GM04504 (cell line): ENCODE measurements around the gene ADGRL1.
"Not testable (repeated sequence)": the region's sequence is repeated elsewhere in the genome, so short reads cannot be mapped to it uniquely, and the experiment has no call there.

ENCODE experiments used
- DNase-seq: peaks from one replicate; pipeline ENCODE4 v3.0.0-alpha.2; 2012; ENCODE audit warnings: low read depth

Gene ADGRL1

DNA sequence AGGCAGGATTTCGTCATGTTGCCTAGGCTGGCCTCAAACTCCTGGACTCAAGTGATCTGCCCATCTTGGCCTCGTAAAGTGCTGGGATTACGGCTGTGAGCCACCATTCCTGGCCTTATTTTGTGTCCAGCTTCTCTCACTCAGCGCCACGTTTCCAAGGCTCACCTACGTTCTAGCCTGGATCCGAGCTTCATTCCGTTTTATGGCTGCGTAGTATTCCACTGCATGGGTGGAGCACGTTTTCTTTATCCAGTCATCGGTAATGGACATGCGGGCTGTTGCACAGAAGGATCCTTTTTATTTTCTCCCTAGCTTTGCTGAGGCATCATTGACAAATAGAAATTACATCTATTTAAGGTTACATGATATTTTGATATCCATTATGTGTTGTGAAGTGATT, 16.6 kb downstream of the ADGRL1 start:
- no peak for DNase-seq

DNA sequence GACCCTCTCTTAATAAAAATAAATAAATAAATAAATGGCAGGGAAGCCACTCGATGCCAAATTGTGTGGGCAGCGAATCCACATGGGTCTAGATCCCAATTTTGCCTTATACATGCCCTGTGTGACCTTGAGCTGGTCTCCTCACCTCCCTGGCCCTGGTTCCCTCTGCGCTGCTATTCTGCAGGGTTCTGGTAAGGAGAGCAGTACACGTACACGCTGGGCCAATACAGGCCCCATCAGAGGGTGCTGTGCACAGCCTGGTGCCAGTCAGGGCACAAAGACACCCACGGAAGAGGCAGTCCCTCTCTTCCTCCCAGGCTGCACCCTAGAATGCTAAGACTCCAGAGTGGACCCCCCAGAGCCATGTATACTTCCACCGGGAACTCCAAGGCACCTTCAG, 17.9 kb downstream of the ADGRL1 start:
- DNase-seq: not testable (repeated sequence)

DNA sequence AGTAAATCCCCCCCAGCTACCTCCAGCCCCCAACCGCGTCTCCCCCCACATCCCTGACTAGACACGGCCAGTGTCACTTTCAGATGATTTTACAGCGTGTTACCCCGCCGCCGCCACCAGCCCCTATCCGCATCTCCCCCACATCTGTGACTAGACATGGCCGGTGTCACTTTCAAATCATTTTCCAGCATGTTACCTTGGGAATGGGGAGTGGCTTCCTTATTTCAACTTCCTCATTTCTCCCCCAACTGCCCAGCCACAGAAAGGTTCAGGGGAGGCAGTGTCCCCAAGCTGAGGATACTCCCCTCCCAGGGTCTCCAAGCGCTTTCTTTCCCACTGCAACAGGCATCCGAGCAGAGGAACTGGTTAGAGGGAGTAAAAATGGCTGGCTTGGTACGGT, 18.4 kb downstream of the ADGRL1 start:
- no peak for DNase-seq

DNA sequence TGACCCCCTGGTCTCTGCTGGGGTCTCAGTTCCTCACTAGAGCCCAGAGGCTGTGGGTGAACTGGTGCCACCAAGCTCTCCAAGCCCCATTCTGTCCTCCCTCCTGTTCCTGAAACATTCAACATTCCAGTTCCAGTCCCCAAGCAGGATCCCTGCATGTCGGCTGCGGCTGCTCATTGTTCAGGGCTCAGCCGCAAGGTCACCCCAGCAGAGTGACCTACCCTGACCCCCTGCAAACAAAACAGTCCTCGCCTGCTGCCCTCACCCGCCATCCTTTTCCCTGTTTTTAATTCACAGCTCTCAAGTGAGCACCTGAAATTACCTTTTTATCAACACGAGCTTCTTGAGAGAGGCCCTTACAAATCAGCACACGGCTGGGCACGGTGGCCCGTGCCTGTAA, 19.3 kb downstream of the ADGRL1 start:
- not testable (repeated sequence) for DNase-seq

DNA sequence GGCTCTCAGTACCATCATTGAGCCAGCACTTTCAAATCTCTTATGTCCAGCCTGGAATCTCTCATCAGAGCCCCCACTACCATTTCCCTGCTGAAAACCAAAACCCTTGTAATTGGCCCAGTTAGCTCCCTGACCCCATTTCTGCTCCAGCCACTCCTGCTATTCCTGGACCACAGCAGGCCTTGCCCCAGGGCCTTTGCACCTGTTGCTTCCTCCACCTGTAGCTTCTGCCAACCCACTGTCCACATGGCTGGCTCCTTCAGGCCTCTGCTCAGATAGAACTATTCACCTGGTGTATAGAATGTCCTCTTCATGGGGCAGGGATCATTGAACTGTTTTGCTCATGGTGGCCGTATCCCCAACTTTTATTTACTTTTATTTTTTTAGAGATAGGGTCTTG, 20.3 kb downstream of the ADGRL1 start:
- not testable (repeated sequence) for DNase-seq

DNA sequence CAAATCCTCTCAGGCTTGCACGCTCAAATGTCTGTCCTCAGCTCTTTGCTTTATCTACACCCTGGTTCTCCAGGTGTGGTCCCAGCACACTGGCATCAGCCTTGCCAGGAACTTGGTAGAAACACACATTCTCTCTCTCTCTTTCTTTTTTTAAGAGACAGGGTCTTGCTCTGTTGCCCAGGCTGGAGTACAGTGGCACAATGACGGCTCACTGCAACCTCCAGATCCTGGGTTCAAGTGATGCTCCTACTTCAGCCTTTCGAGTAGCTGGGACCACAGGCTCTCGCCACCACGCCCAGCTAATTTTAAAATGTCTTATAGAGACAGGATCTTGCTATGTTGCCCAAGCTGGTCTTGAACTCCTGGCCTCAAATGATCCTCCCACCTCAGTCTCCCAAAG, 20.8 kb downstream of the ADGRL1 start:
- no peak for DNase-seq

DNA sequence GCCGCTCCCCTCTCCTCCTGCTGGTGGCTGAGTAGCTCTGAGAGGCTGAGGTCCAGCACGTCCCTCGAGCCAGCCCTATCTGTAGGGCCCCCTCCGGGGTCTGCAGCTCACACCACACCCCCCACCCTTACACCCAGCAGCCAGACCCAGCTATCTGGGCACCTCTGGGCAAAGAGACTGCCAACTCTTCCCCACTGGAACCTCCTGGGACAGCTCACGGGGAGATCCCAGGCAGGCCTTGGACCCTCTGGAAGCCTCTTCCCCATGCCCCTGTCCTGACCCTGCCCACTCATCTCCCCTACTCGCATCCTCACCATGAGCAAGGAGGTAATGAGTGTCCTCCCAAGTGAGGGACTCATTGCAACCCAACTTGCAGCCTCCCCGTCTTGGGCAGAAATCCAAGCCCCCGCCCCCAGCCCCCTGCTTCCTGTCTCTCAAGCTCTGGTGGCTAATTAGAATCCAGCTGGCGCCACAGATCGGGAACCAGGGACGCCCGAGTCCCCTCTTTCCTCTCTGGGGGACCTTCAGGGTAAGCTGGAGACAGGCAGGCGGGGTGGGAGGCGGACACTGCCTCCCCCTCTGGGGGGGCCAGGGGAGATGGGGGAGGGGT, 22.1 kb downstream of the ADGRL1 start:
- no peak for DNase-seq

DNA sequence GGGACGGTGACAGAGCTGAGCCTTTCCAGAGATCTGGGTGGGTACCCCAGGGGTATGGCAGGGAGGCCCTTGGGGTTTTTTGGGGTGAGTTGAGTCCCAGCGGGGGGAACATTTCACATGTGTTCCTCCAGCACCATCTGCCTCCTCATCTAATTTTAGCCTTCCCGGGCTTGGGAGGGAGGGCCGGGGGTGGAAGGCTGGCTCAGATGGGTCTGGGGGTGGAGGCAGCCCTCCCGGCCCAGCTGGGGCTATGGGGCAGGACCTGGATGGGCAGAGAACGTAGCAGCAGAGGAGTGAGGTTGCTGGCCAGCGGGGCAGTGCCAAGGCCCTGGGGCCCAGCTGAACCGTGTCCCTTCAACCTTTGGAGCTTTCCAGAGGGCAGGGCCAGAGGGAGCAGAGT, 23.5 kb downstream of the ADGRL1 start:
- no peak for DNase-seq

DNA sequence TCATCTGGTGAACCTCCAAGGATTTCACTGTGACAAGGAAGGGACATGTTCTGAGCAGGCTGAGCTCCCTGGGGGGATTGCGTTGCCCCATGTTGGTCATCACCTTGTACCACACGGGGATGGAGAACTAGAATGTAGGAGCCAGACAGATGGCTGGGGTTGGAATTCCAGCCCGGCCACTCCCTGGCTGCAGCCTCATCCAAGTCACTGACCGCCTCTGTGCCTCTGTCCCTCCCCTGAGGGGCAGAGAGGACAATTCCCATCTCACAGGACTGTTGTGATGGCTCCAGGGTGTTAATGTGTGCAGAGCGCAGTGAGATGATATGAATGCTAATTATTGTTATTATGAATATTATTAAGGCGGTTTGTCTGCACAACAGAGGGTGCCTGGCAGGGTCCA, 24.1 kb downstream of the ADGRL1 start:
- DNase-seq: no peak

DNA sequence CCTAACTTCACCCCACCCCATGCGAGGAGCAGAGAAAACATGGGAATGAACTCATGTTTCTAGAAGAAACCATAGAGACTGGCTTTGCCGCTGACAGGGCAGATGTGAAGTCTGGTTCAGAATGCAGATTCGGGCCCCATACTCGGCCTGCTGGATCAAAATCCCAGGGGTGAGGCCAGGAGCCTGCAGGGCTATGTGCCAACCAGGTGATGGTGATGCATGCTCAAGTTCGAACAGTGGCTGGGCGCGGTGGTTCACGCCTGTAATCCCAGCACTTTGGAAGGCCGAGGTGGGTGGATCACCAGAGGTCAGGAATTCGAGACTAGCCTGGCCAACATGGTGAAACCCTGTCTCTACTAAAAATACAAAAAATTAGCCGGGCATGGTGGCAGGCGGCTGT, 24.8 kb downstream of the ADGRL1 start:
- DNase-seq: not testable (repeated sequence)

DNA sequence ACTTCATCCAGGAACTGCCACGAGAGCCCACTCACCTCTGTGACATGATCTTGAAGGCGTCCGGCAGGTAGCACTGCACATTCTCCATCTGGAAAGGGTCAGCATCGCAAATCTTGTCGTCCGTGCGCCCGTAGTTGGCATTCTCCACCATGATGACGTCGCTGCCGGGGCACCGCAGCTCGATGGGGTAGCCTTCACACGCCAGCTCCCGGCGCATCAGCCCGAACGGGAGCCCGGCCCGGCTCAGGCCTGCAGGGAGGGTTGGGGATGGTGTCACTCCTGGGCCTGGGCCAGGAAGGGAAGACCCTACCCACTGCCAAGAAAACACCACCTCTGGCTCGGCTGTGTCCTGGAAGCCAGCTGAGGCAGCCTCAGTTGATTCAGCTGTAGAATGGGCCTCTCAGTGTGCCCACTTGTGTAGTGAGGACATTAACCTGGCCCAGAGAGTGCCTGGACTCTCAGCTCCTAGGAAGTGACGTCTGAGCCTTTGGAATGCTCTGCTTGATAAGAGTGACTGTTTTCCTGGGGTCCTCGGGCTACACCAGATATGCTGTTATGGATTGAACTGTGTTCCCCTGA, 28.4 kb downstream of the ADGRL1 start:
- no peak for DNase-seq

DNA sequence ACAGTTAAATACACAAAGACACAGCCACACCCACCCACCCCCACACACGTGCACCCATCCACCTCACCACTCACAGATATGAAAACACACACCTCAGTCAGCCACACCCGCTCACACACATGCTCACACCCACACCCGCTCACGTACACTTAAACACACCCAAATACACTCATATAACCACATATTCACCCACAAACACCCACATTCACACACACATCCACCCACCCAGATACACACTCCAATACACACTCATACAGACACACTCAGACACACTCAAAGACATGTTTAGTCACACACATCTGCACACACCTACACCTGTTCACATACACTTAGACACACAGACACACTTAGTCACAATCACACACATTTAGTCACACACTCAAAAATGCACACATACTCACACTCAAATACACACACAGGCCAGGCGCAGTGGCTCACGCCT, 30.6 kb downstream of the ADGRL1 start:
- no peak for DNase-seq

DNA sequence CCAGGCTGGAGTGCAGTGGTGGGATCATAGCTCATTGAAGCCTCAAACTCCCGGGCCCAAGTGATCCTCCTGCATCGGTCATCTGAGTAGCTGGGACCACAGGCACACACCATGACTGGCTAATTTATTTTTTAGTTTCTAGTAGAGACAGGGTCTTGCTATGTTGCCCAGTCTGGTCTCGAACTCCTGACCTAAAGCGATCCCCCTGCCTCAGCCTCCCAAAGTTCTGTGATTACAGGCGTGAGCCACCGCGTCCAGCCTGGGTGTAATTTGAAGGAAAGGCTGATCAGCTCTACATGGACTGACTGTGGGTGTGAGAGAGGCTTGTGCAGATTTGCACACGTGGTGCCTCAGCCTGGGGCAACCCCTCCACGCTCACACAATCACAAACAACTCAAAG, 31.1 kb downstream of the ADGRL1 start:
- no peak for DNase-seq

DNA sequence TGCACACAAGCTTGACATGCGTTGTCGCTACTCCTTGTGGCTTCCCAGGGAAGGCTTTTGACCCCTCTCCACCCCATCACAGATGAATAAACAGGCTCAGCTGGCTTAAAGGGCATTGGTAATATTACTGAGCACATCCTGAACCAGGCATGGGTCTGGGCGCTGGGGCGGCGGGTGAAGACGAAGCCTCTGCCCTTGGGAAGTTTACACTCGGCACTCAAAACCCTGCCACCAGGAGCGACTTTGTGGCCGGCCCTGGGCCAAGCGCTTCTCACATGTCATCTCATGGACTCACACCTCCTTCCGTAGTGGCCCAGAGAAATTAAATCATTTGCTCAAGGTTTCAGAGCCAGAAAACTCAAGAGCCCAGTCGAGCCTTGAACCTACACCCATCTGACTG, 37.0 kb downstream of the ADGRL1 start:
- no peak for DNase-seq

DNA sequence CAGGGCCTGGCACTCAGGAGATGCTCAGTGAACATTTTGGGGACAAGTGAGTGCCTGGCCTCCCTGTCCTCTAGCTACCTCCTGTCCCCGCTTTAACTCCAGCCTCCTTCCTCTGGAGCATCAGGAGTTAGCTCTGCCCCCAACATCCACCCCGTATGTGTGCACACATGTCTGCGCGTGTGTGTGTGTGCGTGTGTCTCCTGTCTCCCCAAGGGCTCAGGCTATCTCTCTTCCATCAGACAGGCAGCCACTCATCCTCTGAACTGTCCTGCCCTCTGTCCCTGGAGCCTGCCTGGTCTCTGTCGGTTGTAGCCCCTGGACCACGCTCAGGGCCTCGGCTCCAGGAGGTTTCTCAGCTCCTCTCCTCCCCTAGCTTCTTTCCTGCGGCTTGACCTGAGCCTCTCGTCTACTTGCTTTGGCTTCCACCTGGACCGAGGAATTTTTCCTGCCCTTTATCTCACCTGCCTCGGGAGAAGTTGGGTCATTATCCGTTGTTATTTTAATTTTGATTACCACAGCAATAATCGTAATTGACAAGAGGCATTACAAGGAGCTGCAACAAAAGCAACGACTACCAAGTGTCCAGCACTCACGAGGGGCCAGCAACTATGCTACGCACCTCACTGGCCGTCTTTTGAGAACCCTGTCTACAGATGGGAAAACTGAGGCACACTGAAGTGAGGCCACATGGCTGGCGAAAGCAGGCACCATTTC, 37.6 kb downstream of the ADGRL1 start:
- no peak for DNase-seq

DNA sequence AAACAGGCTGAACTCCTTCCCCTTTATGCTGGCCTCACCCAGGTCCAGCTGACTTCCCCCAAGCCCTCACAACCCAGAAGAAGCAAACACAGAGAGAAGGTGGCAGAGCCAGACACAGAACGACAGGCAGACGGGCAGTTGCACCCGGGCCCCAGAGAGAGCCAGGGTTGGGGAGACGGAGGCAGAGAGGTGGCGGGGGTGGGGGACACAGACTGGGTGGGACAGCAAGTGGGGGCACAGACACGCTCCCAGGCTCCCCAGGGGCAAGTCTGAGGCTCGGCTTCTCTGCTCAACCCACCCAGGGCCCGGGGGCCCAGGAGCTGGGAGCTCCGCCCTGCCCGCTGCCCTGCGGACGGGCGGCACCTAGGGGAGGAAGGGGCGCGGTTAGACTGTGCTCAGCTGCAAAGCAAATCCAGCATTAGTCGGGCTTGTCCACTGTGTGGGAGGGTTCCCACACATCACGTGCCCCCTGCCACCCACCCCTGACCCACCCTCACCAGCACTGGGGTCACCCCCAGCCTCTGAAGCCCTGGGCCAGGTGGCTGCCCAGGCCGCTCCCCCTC, 38.3 kb downstream of the ADGRL1 start:
- DNase-seq: no peak

DNA sequence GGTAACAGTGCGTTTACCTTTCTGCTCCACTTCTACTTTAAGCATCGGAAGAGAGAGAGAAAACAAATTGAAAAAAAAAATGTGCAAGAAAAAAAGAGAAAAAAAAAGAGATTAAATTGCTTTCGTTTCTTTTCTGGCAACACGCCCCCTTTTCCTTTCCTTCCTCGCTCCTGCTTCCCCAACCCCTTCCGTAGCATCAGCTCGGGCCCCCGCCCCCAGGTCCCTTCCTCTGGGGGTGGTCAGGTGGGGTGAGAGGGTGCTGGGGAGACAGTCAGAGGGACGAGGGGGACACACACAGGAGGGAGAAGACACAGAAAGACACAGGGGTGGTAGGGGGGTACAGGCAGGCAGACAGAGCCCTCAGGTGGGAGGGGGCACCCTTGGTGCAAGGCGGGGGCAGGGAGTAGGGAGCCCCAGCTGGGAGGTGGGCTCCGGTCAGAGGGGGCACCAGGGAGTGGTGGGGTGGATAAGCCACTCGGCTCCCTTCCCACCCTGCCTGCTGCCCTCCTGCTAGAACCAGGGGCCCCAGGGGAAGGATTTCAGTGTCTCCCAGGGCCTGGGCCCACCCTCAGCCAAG, 38.9 kb downstream of the ADGRL1 start:
- no peak for DNase-seq

DNA sequence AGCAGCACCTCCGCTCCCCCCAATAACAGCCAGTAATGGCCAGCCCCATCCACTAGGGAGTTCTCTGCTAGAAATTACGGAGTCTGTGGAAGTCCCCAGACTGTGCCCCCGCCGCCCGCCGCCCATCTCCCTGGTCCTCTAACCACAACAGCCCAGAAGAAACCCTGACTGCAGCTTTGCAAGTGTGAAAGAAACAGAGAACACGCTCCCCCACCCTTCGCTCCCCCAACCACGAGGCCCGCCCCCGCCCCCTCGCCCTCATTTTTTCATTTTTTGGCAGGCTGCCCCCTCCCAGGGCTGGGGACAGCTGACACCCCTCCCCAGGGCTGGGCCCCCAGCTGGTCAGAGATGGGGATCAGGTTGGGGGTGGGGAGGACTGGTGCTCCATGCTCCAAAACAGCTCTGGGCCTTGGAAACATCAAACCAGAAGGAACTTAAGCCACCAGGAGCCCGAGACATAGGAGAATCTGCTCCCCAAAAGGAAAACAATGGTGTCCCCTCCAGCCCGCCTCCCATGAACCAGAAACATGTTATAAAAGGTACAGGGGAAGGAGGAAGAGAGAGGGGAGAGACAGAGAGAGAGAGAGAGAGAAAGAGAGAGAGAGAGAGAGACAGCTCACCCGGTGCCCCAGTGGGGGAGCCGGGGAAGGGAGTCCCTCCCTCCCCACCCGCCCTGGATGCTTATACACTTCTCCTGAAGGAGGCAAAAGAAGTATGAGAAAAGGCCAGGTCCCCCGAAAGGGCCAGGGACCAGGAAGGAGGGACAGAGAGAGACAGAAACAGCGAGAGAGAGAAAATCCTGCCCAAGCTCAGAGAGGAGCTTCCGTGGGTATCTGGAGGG, 39.8 kb downstream of the ADGRL1 start:
- no peak for DNase-seq

DNA sequence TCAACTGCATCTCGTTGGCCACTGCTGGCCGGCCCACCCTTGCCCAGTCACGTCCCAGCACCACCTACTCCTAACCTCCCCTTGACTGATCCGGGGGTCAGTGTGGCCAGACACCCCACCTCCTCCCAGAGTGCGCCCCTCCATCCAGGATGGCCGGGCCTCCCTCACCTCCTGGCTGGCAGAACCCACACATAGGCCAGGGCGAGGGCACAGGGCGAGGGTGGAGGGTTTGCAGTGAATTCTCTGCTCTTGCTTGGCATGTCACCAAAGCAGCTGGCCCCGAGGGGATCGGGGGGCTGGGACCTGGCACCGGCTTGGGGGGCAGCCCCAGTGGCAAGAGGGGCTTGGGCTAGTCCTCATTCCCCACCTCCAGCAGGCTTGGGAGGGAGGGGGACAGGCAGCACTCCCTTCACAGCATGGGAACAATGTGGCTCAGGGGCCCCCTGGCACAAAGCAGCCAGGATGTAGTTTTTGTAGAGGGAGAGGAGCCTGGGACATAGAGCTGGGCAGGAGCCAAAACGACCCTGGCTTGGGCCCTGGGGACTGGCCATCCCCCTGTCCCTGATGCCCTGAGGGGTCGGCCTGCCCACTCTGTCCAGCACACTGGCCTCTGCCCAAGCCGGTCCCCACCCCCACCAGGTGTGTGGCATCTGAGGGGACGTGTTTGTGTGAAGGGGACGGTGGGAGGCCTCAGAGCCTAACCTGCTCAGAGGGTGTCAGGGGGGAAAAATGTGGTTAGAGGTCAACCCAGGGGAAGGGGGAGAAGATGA, 41.1 kb downstream of the ADGRL1 start:
- DNase-seq: no peak

DNA sequence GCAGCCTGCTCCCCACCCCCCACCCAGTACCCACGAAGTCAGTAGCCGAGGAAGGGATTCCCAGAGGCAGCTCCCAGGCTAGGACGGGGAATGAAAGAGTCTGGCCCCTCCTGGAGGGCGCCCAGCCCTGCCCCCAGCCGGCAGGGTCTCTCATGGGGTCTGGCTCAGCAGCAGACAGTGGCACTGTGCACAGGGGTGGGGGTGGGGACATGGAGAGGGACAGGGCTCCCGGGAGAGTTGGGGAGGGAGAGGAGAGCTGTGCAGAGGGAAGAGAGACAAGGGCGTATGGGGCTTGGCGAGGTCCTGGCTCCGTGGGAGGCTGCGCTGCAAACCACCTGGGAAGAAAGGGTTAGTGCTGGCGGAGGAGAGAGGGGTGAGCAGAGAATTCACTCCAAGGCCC, 41.9 kb downstream of the ADGRL1 start:
- DNase-seq: no peak

DNA sequence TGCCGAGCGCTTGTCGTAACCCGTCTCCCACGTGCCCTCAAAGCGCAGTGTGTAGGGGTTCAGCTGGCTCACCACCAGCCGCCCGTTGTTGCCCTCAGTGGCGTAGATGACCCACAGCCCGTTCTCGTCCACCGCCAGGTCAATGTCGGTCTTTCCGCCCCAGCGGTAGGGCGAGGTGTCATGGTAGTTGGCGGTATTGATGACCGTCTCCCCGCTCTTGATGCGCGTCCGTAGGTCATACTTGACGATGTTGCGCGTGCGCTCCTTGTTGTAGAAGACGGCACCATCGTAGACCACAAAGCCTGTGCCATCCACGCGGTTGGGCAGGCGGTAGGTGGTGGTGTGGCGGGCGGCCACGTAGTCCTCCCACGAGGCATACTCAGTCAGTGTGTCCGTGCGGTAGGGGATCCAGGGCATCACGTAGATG, 43.1 kb downstream of the ADGRL1 start:
- DNase-seq: no peak
